HG02798 (cell line): ENCODE results near the gene OMG.
"Not testable (repeated sequence)": the region's sequence is repeated elsewhere in the genome, so short reads cannot be mapped to it uniquely, and the experiment has no call there.

Experiments
- ATAC-seq: cut with Tn5 transposase; IDR thresholded peaks from one replicate; pipeline ENCODE4 v1.9.1; 2021; ENCODE audit warnings: mild to moderate bottlenecking; ENCODE audit not compliant: unreplicated experiment, poor library complexity

Gene OMG

DNA sequence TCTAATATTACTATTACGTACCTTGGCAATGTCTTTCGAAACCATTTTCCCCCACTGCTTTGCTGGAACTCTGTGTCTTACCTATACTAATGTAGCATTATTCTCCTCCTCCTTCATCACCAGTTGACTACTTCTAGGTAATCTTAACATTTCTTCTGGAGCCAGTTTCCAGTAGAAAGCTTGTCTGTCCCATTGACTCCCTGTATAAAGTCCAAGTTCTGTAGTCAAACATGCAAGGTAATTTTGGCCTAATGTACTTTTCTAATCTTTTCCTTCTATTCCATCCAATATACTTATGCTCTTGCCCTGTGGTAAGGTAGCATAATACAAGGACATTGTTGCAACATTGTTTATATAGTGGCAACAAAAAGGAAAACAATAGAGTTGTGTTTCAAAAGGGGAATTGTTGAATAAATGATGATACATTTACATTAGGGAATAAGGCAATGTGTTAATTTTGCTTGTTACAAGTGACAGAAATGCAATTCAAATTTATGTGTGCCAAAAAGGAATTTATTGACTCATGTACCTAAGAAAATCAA, 27.9 kb downstream of the OMG start:
- no peak for ATAC-seq

DNA sequence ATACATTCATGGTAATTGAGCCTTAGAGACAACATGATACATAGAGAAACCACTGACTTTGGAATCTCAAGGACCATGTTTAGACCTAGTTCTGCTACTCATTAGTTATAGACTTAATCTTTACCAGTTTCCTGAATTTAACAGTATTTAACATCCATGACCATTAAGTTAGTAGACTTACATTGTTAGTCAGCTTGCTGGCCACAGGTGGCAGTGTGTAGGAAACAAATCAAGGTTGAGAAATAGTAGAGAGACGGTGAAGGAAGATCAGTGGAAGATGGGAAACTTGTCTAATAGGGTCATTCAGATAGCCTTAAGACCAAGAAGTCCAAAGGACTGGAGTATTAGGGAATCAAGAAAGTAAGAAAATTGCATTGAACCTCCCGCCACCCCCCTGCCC, 31.0 kb downstream of the OMG start:
- ATAC-seq, result no peak

DNA sequence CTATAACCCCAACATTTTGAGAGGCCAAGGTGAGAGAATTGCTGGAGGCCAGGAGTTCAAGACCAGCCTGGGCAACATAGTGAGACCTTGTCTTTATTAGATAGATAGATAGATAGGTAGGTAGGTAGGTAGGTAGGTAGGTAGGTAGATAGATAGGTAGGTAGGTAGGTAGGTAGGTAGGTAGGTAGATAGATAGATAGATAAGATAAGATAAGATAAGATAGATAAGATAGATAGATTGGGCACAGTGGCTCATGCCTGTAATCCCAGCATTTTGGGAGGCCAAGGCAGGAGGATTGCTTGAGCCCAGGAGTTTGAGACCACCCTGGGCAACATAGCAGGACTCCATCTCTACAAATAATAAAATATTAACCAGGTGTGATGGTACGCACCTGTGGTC, 34.1 kb downstream of the OMG start:
- ATAC-seq, result not testable (repeated sequence)

DNA sequence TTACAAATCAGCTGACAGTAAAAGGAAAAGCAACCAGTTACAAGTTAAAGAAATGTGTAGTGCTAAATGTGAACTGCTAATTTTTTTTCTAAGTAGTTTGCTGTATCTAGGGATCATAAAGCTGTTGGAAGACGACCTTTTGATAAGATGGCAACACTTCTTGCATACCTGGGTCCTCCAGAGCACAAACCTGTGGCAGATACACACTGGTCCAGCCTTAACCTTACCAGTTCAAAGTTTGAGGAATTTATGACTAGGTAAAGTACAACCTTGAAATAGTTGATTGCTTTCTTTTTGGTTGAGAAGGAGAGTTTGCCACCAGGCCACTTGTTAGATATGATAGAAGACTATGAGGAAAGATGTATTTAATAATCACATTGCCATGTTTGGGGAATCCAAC, 35.4 kb downstream of the OMG start:
- no peak for ATAC-seq

DNA sequence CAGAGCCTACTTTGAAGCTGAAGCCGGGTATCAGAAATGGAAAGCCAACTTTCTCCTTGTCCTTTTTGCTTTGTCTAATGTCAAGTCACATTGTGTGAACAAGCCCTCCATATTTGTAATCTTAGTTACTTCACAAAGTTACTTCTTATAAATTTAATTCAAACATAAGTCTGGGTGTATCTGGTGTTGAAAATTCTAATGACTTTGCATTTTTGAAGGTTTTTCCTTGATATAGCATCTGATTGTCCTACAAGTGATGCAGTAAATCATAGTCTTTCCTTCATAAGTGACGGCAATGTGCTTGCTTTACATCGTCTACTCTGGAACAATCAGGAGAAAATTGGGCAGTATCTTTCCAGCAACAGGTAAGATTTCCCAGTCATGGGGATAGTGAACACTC, 36.9 kb downstream of the OMG start:
- ATAC-seq, result no peak

DNA sequence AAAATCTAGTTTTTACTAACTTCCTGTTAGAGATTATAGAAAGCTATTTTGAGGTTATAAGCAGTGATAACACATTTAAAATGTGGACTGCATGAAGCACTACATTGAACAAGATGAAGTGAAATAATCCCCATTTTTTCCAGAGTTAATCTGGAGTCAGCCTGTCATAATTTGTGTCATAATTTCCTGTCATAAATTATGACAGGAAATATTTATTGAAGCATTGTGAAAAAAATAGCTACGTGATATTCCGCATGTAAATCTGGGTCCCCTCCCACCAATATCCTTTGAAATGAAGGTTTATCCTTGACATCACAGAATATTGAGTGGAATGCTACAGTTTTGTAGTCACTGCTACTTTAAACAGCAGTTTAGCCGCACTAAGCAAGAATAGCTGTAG, 40.1 kb downstream of the OMG start:
- ATAC-seq, result no peak

DNA sequence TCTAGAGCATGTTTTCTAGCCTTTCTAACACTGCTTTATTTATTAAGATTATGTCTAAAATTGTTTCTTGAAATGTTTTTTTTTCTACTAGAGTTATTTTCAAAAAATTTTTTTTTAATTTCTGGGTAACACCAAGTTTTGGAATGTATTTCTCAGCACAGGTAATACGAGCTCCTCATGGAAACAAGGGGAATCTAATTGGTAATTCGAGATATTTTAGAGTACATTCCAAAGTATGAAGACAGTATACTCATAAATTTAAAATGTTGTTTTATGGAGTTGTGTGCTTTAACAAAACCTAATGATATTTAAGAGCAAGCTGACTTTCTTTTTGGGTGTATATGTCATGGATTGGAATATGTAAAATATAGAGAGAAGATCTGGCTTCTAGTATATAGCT, 42.4 kb downstream of the OMG start:
- ATAC-seq, result no peak

DNA sequence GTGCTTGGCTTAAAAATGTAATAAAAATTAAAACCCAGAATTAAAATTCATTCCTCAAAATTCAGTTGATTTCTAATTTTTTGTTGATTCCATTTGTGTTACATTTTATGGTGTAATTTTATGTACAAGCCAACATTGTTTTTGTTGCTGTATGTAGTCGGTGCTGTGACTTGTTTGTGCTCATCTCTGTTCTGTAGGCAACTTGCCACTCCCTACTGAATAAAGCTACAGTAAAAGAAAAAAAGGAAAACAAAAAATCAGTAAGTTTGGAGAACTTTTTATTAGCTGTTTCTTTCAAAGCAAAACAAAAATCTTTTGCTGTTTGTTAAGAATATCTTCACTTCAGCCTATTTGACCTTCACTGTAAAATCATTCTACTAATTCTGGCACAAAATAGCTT, 44.3 kb downstream of the OMG start:
- no peak for ATAC-seq

DNA sequence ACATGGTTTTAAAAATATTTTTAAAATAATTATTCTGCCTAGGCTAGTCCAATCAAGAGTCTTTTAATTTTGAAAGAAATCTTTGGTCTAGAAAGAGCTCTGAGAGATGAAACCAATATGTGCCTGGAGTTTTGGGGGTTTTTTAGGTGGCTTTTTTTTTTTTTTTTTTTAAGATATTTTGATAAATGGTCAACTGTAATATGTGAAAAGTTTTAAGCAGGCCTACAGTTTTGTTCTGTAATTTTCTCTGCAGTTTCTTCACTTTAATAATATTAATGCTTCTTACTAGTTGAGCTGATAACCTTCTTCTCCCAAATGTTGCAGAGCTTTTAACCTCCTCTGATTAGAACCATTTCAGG, 45.1 kb downstream of the OMG start:
- no peak for ATAC-seq

DNA sequence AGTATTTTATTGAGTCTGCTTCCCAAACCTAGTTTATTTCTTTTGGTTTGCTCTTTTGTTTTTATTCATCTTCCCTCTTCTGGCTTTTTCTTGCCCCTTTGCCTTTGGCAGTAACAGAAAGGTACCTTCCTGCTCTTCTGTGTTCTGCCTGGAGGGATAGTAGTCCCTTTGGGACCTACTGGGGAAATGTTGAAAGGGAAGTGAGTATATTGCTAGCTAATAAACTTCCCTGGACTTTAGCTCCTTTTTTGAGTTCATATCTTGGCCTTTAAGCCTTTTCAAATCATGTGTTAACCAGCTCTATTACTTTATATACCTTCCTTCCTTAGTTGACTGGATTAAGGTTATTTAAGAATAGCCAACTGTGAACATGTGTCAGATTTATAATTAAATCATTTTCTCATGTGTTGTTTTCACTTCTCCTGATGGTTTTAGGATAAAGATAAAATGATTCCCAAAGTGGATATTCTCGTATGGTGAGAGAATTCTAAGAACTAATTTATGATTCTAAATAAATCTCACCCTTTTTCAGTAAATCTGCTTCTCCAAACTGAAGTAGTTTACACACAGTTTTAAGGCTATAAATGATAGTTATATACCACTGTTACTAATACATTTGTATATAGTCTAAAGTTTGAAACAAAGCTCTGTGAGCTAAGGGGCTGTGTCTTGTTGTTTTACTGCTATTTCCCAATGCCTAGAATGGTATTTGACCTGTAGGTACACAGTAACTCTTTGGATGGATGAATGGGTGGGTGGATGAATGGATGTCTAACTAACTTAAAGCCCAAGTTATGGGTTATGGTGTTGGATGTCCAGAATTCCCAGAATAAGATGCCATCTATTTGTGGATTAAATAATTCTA, 45.7 kb downstream of the OMG start:
- ATAC-seq, result no peak

DNA sequence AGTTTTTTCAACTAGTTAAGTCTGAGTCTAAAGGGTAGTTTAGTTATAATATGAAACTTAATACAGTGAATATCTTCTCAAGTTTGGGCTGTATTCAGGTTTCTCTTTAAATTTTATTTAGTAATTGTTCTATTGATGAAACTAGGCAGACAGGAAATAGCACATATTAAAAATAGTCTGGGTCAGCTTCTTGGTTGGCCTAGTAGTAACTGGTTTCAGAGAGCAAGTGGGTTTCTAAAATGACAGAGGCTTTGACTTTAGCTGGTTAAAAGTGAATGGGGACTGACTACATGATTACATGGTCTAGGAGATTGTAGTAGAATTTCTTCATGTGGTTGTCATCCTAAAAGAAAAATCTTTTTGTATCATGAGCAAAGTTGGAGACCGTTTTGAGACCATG, 46.8 kb downstream of the OMG start:
- no peak for ATAC-seq

DNA sequence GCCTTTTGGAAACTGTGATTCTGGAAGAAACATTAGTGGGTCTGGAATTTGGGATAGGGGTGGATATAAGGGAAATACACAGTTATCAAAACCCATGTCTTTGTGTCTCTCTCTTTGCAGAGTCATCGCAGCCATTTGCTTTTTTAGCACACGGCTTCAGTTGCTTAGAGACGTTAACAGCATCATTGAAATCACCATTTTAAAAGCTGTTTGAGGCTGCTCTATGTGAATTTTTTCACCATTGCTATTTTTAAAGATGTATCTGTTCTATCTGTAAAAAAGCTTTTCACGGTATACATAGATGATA, 47.3 kb downstream of the OMG start:
- ATAC-seq, result no peak

DNA sequence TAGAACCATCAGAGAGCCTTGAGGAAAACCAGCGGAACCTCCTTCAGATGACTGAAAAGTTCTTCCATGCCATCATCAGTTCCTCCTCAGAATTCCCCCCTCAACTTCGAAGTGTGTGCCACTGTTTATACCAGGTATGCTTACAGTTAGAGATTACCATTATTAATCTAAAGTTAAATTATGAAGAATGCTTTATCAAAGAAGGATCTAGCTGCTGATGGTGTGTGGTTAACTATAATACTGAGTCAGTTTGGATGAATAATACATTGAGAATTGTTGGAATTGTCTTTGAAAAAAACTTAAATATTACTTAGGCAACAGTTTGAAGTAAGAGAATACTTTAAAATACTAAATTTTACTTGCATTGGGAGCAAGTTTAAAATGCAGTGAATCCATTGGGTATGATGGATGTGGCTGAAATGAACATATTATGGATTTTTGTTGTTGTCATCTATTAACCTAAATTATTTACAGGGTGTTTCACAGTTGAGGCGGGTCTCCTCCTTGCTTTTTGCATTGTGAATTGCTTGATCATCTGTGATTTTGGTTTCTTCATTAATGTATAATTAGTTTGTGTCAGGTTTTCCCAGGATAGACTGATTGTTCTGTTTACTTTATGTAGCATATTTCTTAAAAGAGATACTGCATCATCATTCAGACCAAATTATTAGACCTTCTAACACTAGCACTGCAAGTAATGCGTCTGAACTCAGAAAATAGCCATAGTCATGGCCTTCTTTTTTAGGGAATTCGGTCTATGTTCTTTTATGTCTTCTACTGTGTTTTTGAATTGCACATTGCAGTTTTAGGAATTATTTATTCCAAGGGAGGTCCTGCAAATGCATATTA, 47.8 kb downstream of the OMG start:
- no peak for ATAC-seq
